HepG2 (cell line): Measurements from ENCODE around the gene ABHD12. TPM values are rescaled to one million over a fixed set of nuclear protein-coding genes. Genes with fewer than 3 reads are reported as not detected.
A peak's percentile ranks its signal among the peaks of the same experiment; 100 is the strongest.

Experiments used
- ARID4A ChIP-seq: sonication (generic); formaldehyde crosslinking; IDR thresholded peaks from 2 replicates; pipeline ENCODE4 v1.5.0; 2020; ENCODE audit warnings: mild to moderate bottlenecking, missing genetic modification reagents, borderline replicate concordance
- CTCF ChIP-seq: sonication (generic); formaldehyde crosslinking; IDR thresholded peaks from 2 replicates; pipeline ENCODE4 v1.5.0; 2020; ENCODE audit warnings: mild to moderate bottlenecking, missing genetic modification reagents, moderate library complexity
- IRF9 ChIP-seq: sonication (generic); formaldehyde crosslinking; IDR thresholded peaks from 2 replicates; pipeline ENCODE4 v1.8.0; 2022; ENCODE audit warnings: missing genetic modification reagents, mild to moderate bottlenecking, borderline replicate concordance
- KDM1A ChIP-seq: IDR thresholded peaks from 2 replicates; pipeline ENCODE4 v1.6.1; 2016; ENCODE audit warnings: missing compliant biosample characterization
- MTERF4 ChIP-seq: sonication (generic); formaldehyde crosslinking; IDR thresholded peaks from 2 replicates; pipeline ENCODE4 v1.8.0; 2023; ENCODE audit warnings: mild to moderate bottlenecking, missing genetic modification reagents
- NBN ChIP-seq: fragments of 450-650 bp; conservative IDR thresholded peaks from 2 replicates; pipeline ENCODE4 v1.6.1; 2017
- NKX3-1 ChIP-seq: sonication (generic); formaldehyde crosslinking; IDR thresholded peaks from 2 replicates; pipeline ENCODE4 v1.5.0; 2020; ENCODE audit warnings: missing genetic modification reagents
- RBM39 ChIP-seq: fragments of 200-400 bp; formaldehyde crosslinking; IDR thresholded peaks from one replicate; pipeline ENCODE4 v1.6.1; 2018; ENCODE audit warnings: antibody characterized with exemption, mild to moderate bottlenecking, low read depth, low read length; ENCODE audit not compliant: poor library complexity, severe bottlenecking
- STAG1 ChIP-seq: sonication (generic); formaldehyde crosslinking; IDR thresholded peaks from 2 replicates; pipeline ENCODE4 v1.4.0; 2020; ENCODE audit warnings: missing genetic modification reagents
- TP53 ChIP-seq: sonication (generic); formaldehyde crosslinking; conservative IDR thresholded peaks from 2 replicates; pipeline ENCODE4 v1.4.0; 2020; ENCODE audit warnings: missing genetic modification reagents
- ZBTB20 ChIP-seq: sonication (generic); formaldehyde crosslinking; IDR thresholded peaks from 2 replicates; pipeline ENCODE4 v1.8.1; 2023; ENCODE audit warnings: missing genetic modification reagents, low read depth, mild to moderate bottlenecking, borderline replicate concordance
- ZIK1 ChIP-seq: sonication (generic); formaldehyde crosslinking; IDR thresholded peaks from 2 replicates; pipeline ENCODE4 v1.5.0; 2020; ENCODE audit warnings: mild to moderate bottlenecking, low read depth, missing genetic modification reagents, borderline replicate concordance
- ZNF160 ChIP-seq: sonication (generic); formaldehyde crosslinking; IDR thresholded peaks from 2 replicates; pipeline ENCODE4 v1.8.0; 2022; ENCODE audit warnings: mild to moderate bottlenecking, inconsistent platforms, missing genetic modification reagents
- ZNF280B ChIP-seq: sonication (generic); formaldehyde crosslinking; IDR thresholded peaks from 2 replicates; pipeline ENCODE4 v1.5.0; 2020; ENCODE audit warnings: missing genetic modification reagents, mild to moderate bottlenecking, borderline replicate concordance
- ZZZ3 ChIP-seq: sonication (generic); formaldehyde crosslinking; IDR thresholded peaks from 2 replicates; pipeline ENCODE4 v1.4.0; 2020; ENCODE audit warnings: missing genetic modification reagents, mild to moderate bottlenecking, borderline replicate concordance
- polyA plus RNA-seq, 8 experiments: library from polyadenylated mRNA; depleted of rRNA in 3 of 8; stranded (reverse) in 7 of 8; unstranded in 1 of 8; fragments of >200 nt; fragmentation: Illumina TruSeq in 4 of 8; extraction: Trizol in 4 of 8; gene quantifications; 2 replicates each; pipeline versions ENCODE4 v1.2.1 to v1.2.3, GENCODE V29; 2011 to 2016; ENCODE audit warnings: low read depth in 4 of 8, missing spikeins in 1 of 8, mixed read lengths in 1 of 8; ENCODE audit not compliant: insufficient read depth in 1 of 8
- total RNA-seq, 5 experiments: library from RNA; depleted of rRNA; stranded (reverse); fragments of >200 nt; fragmentation: Illumina TruSeq; extraction: Trizol; gene quantifications; 2 replicates each; pipeline ENCODE4 v1.2.3, GENCODE V29; 2016; ENCODE audit warnings: low read depth in 1 of 5

ABHD12 gene
- total and polyA plus RNA-seq, 2 of the 13 experiments (the other 11 are each of a cell fraction or from before 2014, with no cell fraction given), result 23.5 to 72.1 TPM

- TF ChIP-seq IRF9 (CRISPR knock-in tag) (peak; percentile 97), CTCF (CRISPR knock-in tag) (peak; percentile 63), ARID4A (CRISPR knock-in tag) (peak; percentile 65; the same call in 1 of the 2 replicates), TP53 (CRISPR knock-in tag) (peak; percentile 69; the same call in 1 of the 2 replicates), ZIK1 (CRISPR knock-in tag) (peak; percentile 84), MTERF4 (CRISPR knock-in tag) (peak; percentile 55; the same call in 1 of the 2 replicates), STAG1 (CRISPR knock-in tag) (peak; percentile 35), ZNF160 (peak; percentile 28; the same call in 1 of the 2 replicates), ZNF280B (CRISPR knock-in tag) (peak; percentile 91; the same call in 1 of the 2 replicates), RBM39 (peak; percentile 81), NKX3-1 (peak; percentile 73), NBN (no peak), KDM1A (peak; percentile 94), ZBTB20 (CRISPR knock-in tag) (peak; percentile 57; the same call in 1 of the 2 replicates), ZZZ3 (CRISPR knock-in tag) (peak; percentile 91)
Measured at GRCh38 chr20:25390538-25391528, at the start of gene ABHD12 (continued).
